Rectal smooth muscle tissue (tissue), 1 donor: ENCODE results near the gene FGFR2.
A peak's percentile ranks its signal among the peaks of the same experiment; 100 is the strongest.
"Not testable (repeated sequence)": the region's sequence is repeated elsewhere in the genome, so short reads cannot be mapped to it uniquely, and the experiment has no call there.

ENCODE experiments used
- H3K27ac ChIP-seq: one replicate; pipeline ENCODE4 v1.7.0; 2013; ENCODE audit warnings: low read depth, low read length, inconsistent platforms
- H3K27me3 ChIP-seq: one replicate; pipeline ENCODE4 v1.7.0; 2013; ENCODE audit warnings: low read length; ENCODE audit not compliant: control insufficient read depth, insufficient read depth
- H3K36me3 ChIP-seq: one replicate; pipeline ENCODE4 v1.7.0; 2013; ENCODE audit warnings: low read length; ENCODE audit not compliant: control insufficient read depth, insufficient read depth
- H3K4me1 ChIP-seq: one replicate; pipeline ENCODE4 v1.7.0; 2013; ENCODE audit warnings: low read length; ENCODE audit not compliant: control insufficient read depth, insufficient read depth
- H3K4me3 ChIP-seq: one replicate; pipeline ENCODE4 v1.7.0; 2013; ENCODE audit warnings: low read length
- H3K9ac ChIP-seq: one replicate; pipeline ENCODE4 v1.7.0; 2013; ENCODE audit warnings: low read length

Gene FGFR2

GRCh38 chr10:121520526-121520925, 77.7 kb downstream of the FGFR2 start:
- not testable (repeated sequence) for H3K27ac ChIP-seq, H3K27me3 ChIP-seq, H3K9ac ChIP-seq, H3K4me3 ChIP-seq, H3K36me3 ChIP-seq
- peaks cover 26% of the 10 kb centered on the region for H3K4me1 ChIP-seq

DNA sequence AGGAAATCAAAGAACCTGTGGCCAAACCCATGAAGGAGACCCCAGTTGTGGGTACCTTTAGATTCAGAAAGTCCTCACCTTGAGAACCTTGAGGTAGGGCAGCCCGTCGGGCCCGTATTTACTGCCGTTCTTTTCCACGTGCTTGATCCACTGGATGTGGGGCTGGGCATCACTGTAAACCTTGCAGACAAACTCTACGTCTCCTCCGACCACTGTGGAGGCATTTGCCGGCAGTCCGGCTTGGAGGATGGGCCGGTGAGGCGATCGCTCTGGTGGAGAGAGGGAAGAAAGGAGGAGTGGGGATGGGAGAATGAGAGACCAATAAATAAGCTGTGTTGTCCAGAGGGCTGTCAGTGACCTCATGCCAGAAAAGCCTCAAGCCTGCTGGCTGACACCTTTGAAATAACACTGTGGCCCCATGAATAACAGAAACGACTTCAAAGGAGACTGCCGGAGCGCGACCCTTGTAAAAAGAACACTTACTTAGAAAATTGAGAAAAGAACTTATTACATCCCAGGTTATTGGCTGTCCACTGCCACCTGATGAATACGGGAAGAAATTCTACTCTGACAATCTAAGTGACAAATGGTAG, 78.2 kb downstream of the FGFR2 start:
- no peak overlapping the region for H3K4me3 ChIP-seq
- H3K27ac ChIP-seq = peak overlapping the region; percentile 1
- no peak overlapping the region for H3K9ac ChIP-seq
- H3K4me1 ChIP-seq = peaks cover 21% of the 10 kb centered on the region
- no peaks in the 10 kb centered on the region for H3K36me3 ChIP-seq
- no peaks in the 10 kb centered on the region for H3K27me3 ChIP-seq

DNA sequence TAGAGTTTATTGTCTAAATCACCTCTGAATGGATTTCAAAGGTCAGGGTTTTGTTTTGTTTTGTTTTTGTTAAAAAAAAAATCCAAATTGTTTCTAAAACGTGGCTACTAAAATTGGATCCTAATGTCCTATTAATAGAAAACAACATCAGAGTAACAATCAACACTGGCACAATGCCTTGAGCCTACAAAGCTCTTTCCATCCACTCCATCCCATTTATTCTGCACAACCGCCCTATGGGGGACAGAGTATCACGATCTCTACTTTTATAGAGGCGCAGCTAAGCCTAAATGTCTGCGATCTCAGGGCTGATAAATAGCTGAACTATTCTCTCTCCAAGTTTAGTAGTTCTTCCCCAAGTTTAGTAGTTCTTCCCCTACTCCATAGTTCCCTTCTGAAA, 78.8 kb downstream of the FGFR2 start:
- H3K27ac ChIP-seq = peak overlapping the region; percentile 1
- H3K4me3 ChIP-seq = no peak overlapping the region
- H3K4me1 ChIP-seq = peaks cover 21% of the 10 kb centered on the region
- H3K9ac ChIP-seq = no peak overlapping the region
- H3K36me3 ChIP-seq = no peaks in the 10 kb centered on the region
- no peaks in the 10 kb centered on the region for H3K27me3 ChIP-seq

DNA sequence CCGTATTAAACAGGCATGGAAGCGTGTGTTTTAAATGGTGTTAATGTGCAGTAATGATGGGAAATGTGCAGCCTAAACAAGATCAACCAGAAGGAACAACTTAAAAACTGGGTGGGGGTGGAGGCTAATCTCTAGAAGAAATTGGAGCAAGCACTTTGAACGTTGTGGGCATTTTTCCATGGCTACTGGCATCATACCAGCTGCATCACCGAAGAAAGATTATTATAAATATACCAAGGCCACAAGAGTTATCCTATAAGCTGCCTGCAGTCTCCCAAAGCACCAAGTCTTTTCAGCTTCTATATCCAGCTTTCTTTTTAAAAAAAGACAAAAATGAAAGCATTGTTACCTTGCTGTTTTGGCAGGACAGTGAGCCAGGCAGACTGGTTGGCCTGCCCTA, 79.9 kb downstream of the FGFR2 start:
- Histone ChIP-seq H3K4me3 (no peak overlapping the region), H3K36me3 (no peaks in the 10 kb centered on the region), H3K27ac (no peak overlapping the region), H3K27me3 (no peaks in the 10 kb centered on the region), H3K9ac (no peak overlapping the region), H3K4me1 (peaks cover 14% of the 10 kb centered on the region)

DNA sequence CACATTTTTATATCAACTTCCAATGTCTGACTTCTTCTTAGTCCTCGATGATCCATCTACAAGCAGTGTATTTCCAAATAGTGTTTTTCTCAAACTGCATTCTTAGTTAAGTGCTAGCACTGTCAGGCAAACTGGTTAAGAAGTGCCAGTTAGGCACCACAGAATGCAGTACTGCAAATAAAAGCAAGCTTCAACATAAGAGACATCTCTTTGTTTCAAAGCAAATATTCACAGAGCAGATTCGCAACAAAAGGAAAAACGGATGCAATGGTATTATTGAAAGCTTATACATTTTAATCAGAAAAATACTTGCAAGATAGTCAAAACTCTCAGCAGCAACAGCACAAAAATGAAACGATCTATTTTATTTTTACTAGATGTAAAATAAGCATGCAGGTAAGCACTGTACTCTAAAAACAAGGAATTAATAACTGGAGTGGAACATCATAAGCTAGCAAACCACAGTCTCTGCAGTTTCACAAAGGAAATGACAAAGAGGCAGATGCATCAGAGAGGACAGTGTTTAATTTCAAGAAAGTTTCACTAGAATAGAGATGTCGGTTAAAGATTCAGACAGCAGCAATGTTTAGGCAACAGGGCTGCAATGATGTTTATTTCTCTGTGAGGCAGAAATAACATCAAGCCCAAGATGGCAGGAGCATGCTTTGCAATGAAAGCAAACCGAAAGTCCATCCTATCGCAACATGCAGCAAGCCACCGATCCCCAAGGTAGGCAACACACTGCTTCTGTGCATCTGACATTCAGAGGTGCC, 82.0 kb downstream of the FGFR2 start:
- no peak overlapping the region for H3K27ac ChIP-seq
- H3K4me3 ChIP-seq = no peak overlapping the region
- H3K27me3 ChIP-seq = no peaks in the 10 kb centered on the region
- H3K9ac ChIP-seq = no peak overlapping the region
- peaks cover 6% of the 10 kb centered on the region for H3K4me1 ChIP-seq
- H3K36me3 ChIP-seq = no peaks in the 10 kb centered on the region

DNA sequence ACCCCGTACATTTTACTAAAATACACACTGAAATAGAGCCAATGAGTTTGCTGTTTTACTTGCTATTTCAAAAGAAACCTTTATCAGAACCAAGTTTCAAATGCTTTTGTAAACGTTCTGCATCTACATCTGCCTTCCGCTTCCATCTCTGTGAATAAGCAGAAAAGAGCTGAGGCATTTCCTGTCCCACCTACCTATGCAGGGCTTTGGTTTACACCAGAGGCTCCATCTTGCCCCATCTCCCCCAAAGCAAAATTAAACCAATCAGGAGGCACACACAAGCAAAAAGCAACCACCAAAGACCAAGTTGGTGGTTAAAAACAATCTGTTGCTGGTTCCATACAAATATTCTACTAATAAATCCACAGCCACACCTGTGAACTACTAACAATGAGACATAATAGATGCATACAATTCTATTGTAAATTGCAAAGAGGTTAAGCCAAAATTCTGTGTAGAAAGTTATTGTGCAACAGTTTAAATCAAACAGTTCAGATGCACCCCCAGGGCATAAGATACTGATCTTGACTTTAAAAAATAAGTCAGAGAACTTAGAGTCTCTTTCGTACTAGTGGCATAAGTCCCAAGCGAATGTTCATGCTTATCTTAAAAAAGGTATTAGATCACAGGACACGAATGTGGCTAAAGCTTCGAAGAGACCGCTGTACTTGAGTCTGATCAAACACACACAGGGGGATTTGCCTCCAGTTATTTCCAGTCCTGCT, 83.9 kb downstream of the FGFR2 start:
- Histone ChIP-seq H3K36me3 (no peaks in the 10 kb centered on the region), H3K9ac (no peak overlapping the region), H3K27me3 (no peaks in the 10 kb centered on the region), H3K4me3 (no peak overlapping the region), H3K27ac (no peak overlapping the region), H3K4me1 (no peaks in the 10 kb centered on the region)

DNA sequence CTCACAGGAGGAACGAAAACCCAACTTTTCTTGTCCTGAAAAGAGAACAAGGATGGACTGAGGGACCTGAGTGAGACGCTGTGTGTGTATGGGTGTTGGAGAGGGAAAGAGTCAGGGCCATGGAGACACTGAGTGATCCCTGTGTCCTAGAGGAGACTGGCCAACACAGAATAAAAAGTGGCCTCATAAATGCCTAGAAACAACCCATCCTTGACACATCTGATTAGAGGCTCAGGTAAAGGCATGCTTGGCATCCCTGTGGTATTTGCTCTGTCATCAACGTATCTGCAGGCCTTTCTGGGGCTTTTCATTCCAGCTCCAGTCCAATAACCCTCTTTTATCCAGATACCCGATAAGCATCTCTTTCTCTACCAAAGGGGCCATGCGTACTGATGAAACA, 86.3 kb downstream of the FGFR2 start:
- Histone ChIP-seq H3K27ac (no peak overlapping the region), H3K27me3 (no peaks in the 10 kb centered on the region), H3K4me1 (no peaks in the 10 kb centered on the region), H3K9ac (no peak overlapping the region), H3K4me3 (no peak overlapping the region), H3K36me3 (no peaks in the 10 kb centered on the region)

DNA sequence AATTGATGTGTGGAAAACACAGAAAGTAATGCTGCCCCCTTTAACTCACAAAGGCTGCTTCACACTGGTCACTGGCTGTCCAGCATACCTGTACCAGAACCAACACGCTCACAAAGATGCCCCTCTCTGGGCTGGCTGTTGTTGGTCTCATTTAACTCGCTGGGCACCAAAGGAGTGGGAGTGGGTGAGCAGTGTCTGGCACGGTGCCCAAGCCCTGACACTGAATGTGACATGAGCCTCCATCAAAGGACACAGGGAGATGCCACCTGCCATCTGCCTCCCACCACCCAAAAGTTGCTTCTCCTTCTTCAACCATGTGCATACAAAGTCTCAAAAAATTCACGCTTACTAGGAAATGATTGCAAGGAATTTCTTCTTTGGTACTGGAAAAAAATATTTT, 86.8 kb downstream of the FGFR2 start:
- Histone ChIP-seq H3K4me1 (no peaks in the 10 kb centered on the region), H3K36me3 (no peaks in the 10 kb centered on the region), H3K27me3 (no peaks in the 10 kb centered on the region), H3K4me3 (no peak overlapping the region), H3K9ac (no peak overlapping the region), H3K27ac (no peak overlapping the region)

- Histone ChIP-seq H3K36me3 (no peaks in the 10 kb centered on the region), H3K4me3 (no peak overlapping the region), H3K27me3 (no peaks in the 10 kb centered on the region), H3K27ac (no peak overlapping the region), H3K4me1 (no peaks in the 10 kb centered on the region), H3K9ac (no peak overlapping the region)
Measured at GRCh38 chr10:121510201-121510771, 88.0 kb downstream of the FGFR2 start.

DNA sequence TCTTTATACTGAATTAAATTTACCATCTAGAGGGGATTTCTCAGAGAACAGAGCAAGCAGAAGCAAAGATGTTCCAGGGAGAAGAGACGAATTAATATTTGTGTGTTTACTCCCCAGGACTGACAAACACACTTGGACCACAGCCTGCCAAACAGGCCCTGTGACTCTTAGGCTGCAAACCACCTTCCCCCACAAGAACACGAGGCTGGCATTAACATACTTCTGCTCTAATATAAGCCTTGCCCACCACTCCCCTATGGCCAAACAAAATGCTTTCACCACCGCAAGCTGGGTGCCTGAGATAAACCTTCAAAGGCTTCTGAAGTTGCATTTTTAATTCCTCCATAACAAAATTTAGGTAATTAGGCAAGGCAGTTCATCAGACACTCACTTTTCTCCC, 88.4 kb downstream of the FGFR2 start:
- Histone ChIP-seq H3K9ac (no peak overlapping the region), H3K27ac (no peak overlapping the region), H3K36me3 (no peaks in the 10 kb centered on the region), H3K4me3 (no peak overlapping the region), H3K4me1 (no peaks in the 10 kb centered on the region), H3K27me3 (no peaks in the 10 kb centered on the region)

GRCh38 chr10:121509112-121509511, 89.1 kb downstream of the FGFR2 start:
- Histone ChIP-seq H3K4me3 (no peak overlapping the region), H3K27ac (no peak overlapping the region), H3K27me3 (no peaks in the 10 kb centered on the region), H3K9ac (no peak overlapping the region), H3K4me1 (no peaks in the 10 kb centered on the region), H3K36me3 (no peaks in the 10 kb centered on the region)

DNA sequence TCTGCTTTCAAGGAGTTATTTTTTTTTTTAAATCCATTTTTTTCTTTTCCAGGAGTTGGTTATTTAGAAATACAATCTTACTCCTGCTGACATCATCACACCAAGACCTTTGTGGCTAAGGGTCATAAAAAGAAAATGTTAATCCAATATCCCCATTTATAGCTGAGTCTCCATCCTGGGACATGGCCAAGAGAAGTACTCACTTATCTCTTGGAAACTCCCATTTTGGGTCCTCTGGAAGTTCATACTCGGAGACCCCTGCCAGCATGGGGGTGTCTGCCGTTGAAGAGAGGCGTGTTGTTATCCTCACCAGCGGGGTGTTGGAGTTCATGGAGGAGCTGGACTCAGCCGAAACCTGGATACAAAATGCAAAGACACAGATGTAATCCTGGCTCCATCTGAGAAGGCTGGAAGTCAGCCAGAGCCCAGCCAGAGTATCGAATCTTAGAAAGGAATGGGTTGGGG, 94.6 kb downstream of the FGFR2 start:
- no peak overlapping the region for H3K9ac ChIP-seq
- peaks cover 6% of the 10 kb centered on the region for H3K36me3 ChIP-seq
- no peaks in the 10 kb centered on the region for H3K27me3 ChIP-seq
- no peak overlapping the region for H3K27ac ChIP-seq
- peaks cover 6% of the 10 kb centered on the region for H3K4me1 ChIP-seq
- H3K4me3 ChIP-seq = no peak overlapping the region
